Activated CD4-positive, alpha-beta T cell treated with anti-CD3 and anti-CD28 coated beads, Interleukin-2, amount 50 U/mL, for 48 hours (primary cell): ENCODE data around the gene PCDHB13.
"Not testable (repeated sequence)": the region's sequence is repeated elsewhere in the genome, so short reads cannot be mapped to it uniquely, and the experiment has no call there.

Source experiments
- DNase-seq, 2 experiments: peaks; one replicate each; pipeline ENCODE4 v3.0.0-alpha.2; 2020

The PCDHB13 gene

DNA sequence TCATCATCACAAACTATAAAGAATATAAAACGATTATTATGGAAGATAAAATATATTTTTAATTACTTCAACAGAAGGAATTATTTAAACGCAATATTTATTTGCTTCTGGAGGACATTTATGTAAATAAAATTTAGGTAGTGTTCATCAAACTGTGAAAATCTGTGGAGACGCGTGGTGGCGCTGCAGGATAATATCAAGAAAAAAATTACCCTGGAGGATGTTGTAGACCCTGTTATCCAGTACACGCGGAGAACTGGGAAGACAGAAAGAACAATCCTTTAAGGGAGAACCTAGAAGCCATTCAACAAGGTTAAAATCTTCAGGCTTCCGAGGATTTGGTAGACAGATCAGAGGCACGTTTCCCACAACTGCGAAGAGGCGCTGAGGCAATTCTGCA, 5.2 kb upstream of the PCDHB13 start, which contains the start of gene PCDHB12:
TSS of gene PCDHB12 (plus strand) at position 242 of the 400 bp plus-strand sequence. CDS start 189 bp downstream, outside the sequence.
- no peak for DNase-seq

DNA sequence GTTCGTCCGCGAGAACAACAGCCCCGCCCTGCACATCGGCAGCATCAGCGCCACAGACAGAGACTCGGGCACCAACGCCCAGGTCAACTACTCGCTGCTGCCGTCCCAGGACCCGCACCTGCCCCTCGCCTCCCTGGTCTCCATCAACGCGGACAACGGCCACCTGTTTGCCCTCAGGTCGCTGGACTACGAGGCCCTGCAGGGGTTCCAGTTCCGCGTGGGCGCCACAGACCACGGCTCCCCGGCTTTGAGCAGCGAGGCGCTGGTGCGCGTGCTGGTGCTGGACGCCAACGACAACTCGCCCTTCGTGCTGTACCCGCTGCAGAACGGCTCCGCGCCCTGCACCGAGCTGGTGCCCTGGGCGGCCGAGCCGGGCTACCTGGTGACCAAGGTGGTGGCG, 3.4 kb upstream of the PCDHB13 start:
- DNase-seq, result not testable (repeated sequence)

- not testable (repeated sequence) for DNase-seq
Measured at GRCh38 chr5:141210849-141211248, 2.9 kb upstream of the PCDHB13 start.

DNA sequence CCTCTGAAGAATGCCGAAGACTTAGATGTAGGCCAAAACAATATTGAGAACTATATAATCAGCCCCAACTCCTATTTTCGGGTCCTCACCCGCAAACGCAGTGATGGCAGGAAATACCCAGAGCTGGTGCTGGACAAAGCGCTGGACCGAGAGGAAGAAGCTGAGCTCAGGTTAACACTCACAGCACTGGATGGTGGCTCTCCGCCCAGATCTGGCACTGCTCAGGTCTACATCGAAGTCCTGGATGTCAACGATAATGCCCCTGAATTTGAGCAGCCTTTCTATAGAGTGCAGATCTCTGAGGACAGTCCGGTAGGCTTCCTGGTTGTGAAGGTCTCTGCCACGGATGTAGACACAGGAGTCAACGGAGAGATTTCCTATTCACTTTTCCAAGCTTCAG, 864 bp downstream of the PCDHB13 start:
- DNase-seq, result not testable (repeated sequence)

GRCh38 chr5:141215504-141215903, 1.8 kb downstream of the PCDHB13 start:
- not testable (repeated sequence) for DNase-seq

DNA sequence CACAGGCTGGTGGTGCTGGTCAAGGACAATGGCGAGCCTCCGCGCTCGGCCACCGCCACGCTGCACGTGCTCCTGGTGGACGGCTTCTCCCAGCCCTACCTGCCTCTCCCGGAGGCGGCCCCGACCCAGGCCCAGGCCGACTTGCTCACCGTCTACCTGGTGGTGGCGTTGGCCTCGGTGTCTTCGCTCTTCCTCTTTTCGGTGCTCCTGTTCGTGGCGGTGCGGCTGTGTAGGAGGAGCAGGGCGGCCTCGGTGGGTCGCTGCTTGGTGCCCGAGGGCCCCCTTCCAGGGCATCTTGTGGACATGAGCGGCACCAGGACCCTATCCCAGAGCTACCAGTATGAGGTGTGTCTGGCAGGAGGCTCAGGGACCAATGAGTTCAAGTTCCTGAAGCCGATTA, 2.3 kb downstream of the PCDHB13 start:
- DNase-seq, result not testable (repeated sequence)

- DNase-seq, result no peak
Measured at GRCh38 chr5:141223112-141223783, 9.5 kb downstream of the PCDHB13 start, which contains the start of gene PCDHB14. PCDHB14 (plus strand) TSS chr5:141223343; CDS start chr5:141223506, 163 bp downstream.

DNA sequence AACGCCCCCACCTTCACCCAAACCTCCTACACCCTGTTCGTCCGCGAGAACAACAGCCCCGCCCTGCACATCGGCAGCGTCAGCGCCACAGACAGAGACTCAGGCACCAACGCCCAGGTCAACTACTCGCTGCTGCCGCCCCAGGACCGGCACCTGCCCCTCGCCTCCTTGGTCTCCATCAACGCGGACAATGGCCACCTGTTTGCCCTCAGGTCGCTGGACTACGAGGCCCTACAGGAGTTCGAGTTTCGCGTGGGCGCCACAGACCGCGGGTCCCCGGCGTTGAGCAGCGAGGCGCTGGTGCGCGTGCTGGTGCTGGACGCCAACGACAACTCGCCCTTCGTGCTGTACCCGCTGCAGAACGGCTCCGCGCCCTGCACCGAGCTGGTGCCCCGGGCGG, 11.1 kb downstream of the PCDHB13 start:
- DNase-seq, result not testable (repeated sequence)

- DNase-seq, result not testable (repeated sequence)
Measured at GRCh38 chr5:141225421-141225820, 11.7 kb downstream of the PCDHB13 start.

GRCh38 chr5:141234109-141234667, 20.5 kb downstream of the PCDHB13 start:
- DNase-seq, result no peak

DNA sequence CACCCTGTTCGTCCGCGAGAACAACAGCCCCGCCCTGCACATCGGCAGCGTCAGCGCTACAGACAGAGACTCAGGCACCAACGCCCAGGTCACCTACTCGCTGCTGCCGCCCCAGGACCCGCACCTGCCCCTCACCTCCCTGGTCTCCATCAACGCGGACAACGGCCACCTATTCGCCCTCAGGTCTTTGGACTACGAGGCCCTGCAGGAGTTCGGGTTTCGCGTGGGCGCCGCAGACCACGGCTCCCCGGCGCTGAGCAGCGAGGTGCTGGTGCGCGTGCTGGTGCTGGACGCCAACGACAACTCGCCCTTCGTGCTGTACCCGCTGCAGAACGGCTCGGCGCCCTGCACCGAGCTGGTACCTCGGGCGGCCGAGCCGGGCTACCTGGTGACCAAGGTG, 22.2 kb downstream of the PCDHB13 start:
- not testable (repeated sequence) for DNase-seq

- no peak for DNase-seq
Measured at GRCh38 chr5:141236516-141237313, 23.0 kb downstream of the PCDHB13 start.

- DNase-seq, result no peak
Measured at GRCh38 chr5:141241496-141241895, 27.8 kb downstream of the PCDHB13 start.

DNA sequence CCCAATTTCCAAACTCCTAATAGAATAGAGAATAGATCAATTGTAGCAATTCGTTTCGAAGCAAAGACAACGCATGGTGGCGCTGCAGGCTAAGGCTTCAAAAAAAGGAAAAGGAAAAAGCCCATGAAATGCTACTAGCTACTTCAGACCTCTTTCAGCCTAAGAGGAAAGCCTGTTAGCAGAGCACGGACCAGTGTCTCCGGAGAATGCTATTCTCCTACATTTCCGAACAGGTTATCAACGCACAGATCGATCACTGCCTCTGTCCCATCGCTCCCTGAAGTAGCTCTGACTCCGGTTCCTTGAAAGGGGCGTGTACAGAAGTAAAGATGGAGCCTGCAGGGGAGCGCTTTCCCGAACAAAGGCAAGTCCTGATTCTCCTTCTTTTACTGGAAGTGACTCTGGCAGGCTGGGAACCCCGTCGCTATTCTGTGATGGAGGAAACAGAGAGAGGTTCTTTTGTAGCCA, 31.6 kb downstream of the PCDHB13 start, which contains the start of gene PCDHB15:
TSS of gene PCDHB15 (plus strand) at position 146 of the 468 bp plus-strand sequence. CDS start at position 330, 184 bp downstream.
- peak; percentile 12 to 17 for DNase-seq

- not testable (repeated sequence) for DNase-seq
Measured at GRCh38 chr5:141246971-141247370, 33.3 kb downstream of the PCDHB13 start.

DNA sequence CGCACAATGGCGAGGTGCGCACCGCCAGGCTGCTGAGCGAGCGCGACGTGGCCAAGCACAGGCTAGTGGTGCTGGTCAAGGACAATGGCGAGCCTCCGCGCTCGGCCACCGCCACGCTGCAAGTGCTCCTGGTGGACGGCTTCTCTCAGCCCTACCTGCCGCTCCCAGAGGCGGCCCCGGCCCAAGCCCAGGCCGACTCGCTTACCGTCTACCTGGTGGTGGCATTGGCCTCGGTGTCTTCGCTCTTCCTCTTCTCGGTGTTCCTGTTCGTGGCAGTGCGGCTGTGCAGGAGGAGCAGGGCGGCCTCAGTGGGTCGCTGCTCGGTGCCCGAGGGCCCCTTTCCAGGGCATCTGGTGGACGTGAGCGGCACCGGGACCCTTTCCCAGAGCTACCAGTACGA, 33.7 kb downstream of the PCDHB13 start:
- DNase-seq, result not testable (repeated sequence)

- DNase-seq, result no peak
Measured at GRCh38 chr5:141250576-141250975, 36.9 kb downstream of the PCDHB13 start.

DNA sequence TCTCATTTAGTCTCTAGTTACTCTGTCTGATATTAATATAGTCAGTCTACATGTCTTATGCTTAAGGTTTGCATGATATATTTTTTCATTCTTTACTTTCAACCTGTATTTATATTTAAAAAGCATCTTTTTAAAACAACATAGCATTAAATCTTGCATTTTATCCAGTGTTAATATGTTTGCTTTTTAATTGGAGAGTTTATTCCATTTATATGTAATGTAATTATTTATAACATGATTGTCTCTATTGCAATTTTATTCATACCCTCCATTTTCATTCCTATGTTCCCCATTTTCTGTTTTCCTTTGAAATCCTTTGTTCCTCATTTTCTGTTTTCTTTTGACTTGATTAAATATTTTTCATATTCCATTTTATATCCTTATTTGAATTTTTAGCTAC, 44.7 kb downstream of the PCDHB13 start:
- no peak for DNase-seq

DNA sequence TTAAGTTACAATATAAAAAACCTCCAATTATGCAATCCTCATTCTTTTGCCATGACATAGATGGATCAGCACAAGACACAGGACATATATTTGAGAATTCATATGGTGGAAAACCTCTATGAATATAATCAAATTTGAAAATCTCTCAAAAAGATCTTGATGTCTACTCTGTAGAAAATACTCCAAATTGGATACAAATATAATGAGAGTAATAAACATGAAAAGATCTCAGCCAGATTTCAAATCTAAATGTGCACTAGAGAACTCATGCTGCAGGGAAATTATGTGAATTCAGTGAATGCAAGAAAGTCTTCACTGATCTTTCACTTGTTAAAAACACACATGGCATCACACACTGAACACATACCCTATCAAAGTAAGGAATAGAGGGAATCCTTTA, 45.2 kb downstream of the PCDHB13 start:
- no peak for DNase-seq

DNA sequence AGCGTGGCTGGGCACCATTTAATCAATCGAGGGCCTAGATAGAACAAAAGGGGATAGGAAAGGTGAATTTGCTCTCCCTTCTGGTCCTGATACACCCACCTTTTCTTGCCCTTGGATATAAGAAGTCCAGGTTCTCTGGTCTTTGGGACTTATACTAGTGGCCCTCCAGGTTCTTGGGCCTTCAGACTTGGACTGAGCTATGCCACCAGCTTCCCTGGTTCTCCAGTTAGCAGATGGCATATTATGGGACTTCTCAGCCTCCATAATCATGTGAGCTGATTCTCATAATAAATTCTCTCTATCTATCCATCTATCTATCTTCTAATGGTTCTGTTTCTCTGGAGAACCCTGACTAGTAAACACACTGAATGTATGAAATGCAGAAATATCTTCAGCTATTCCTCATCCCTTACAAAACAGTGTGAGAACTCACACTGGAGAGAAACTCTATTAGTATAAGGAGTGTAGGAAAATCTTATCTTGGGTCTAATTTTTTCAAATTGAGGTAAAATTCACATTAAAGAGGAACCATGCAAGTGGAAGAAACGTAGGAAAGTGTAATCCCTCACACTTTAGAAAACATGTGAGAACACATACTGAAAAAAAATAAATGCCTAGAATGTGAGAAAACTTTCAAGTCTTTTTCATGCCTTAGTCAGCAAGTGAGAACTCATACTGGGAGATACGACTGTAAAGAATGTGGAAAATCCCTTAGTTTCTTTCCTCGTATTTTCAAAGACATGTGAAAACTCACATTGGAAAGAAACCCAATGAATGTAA, 46.9 kb downstream of the PCDHB13 start:
- DNase-seq, result no peak

DNA sequence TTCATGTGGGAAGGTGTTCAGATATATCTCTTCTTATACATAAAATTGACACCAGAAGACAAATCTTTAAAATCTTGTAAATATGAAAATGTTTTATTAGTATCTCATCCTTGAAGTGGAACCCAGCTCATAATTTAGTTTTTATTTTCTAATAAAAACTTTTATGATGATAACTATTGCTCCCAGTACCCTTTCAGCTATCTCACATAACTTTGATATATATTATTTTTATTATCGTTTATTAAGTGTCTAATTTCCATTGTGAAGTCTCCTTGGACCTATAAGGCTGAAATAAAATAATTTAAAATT, 47.5 kb downstream of the PCDHB13 start:
- no peak for DNase-seq
